SK-N-SH (cell line): ENCODE measurements around the gene CDH13. TPM values are rescaled to one million over a fixed set of nuclear protein-coding genes. Genes with fewer than 3 reads are reported as not detected.

Experiments used
- CTCF ChIA-PET: fragments of 300-600, 350-600 bp; formaldehyde crosslinking; extraction: SDS; loops from one replicate; lab custom pipeline; 2021; lab: Yijun Ruan, JAX
- POLR2A ChIA-PET: fragments of 350-600 bp; sonication (Branson Sonifier 250); formaldehyde crosslinking; extraction: SDS; loops from one replicate; lab custom pipeline; 2020; ENCODE audit warnings: antibody characterized with exemption, inconsistent platforms; lab: Yijun Ruan, JAX
- DNase-seq: peaks from one replicate; pipeline ENCODE4 v3.0.0; 2012
- H2AFZ ChIP-seq: fragments of 200-600 bp; sonication (generic); 2 replicates; pipeline ENCODE4 v1.8.1; 2016; ENCODE audit warnings: antibody characterized with exemption, mild to moderate bottlenecking, low read depth
- H3F3A ChIP-seq: fragments of 200-600 bp; sonication (generic); replicated peaks from 2 replicates; pipeline ENCODE3; 2016; ENCODE audit warnings: antibody characterized with exemption, mild to moderate bottlenecking; ENCODE audit not compliant: insufficient read depth
- H3K27ac ChIP-seq, 2 experiments: fragments of 200-500 bp in 1 of 2; fragments of 200-600 bp in 1 of 2; sonication (Bioruptor generic) in 1 of 2; sonication (generic), shearing (Covaris generic) in 1 of 2; 2 replicates each; pipeline versions ENCODE4 v1.5.1 to v1.6.1; 2014 to 2016; ENCODE audit warnings: low read depth in 2 of 2, inconsistent platforms in 1 of 2, low read length in 1 of 2, mild to moderate bottlenecking in 1 of 2, mixed read lengths in 1 of 2
- H3K27me3 ChIP-seq: fragments of 200-600 bp; sonication (generic), shearing (Covaris generic); 2 replicates; pipeline ENCODE4 v1.6.1; 2016; ENCODE audit warnings: mixed run types; ENCODE audit not compliant: insufficient read depth
- H3K36me3 ChIP-seq, 2 experiments: fragments of 200-500 bp in 1 of 2; fragments of 200-600 bp in 1 of 2; sonication (Bioruptor generic) in 1 of 2; sonication (generic) in 1 of 2; replicated peaks in 1 of 2; 2 replicates each; pipeline versions ENCODE3 to v1.5.1; 2014 to 2016; ENCODE audit warnings: low read length in 1 of 2, mild to moderate bottlenecking in 1 of 2; ENCODE audit not compliant: insufficient read depth in 2 of 2, control insufficient read depth in 1 of 2
- H3K4me1 ChIP-seq, 2 experiments: fragments of 200-500 bp in 1 of 2; fragments of 200-600 bp in 1 of 2; sonication (Bioruptor generic) in 1 of 2; sonication (generic), shearing (Covaris generic) in 1 of 2; 2 replicates each; pipeline versions ENCODE4 v1.5.1 to v1.6.1; 2014 to 2016; ENCODE audit warnings: low read depth in 1 of 2, low read length in 1 of 2, mixed run types in 1 of 2; ENCODE audit not compliant: insufficient read depth in 2 of 2, control insufficient read depth in 1 of 2
- H3K4me2 ChIP-seq: fragments of 200-600 bp; sonication (generic), shearing (Covaris generic); 2 replicates; pipeline ENCODE4 v1.6.1; 2017; ENCODE audit warnings: mixed run types
- H3K4me3 ChIP-seq, 2 experiments: fragments of 200-500 bp in 1 of 2; fragments of 200-600 bp in 1 of 2; sonication (Bioruptor generic) in 1 of 2; sonication (generic), shearing (Covaris generic) in 1 of 2; 2 replicates each; pipeline versions ENCODE4 v1.5.1 to v1.8.1; 2014 to 2016; ENCODE audit warnings: low read depth in 2 of 2, inconsistent platforms in 1 of 2, low read length in 1 of 2, mild to moderate bottlenecking in 1 of 2, mixed read lengths in 1 of 2, moderate library complexity in 1 of 2
- H3K79me2 ChIP-seq: fragments of 200-600 bp; sonication (generic); 2 replicates; pipeline ENCODE4 v1.8.1; 2017; ENCODE audit warnings: mild to moderate bottlenecking; ENCODE audit not compliant: insufficient read depth
- H3K9ac ChIP-seq: fragments of 200-600 bp; sonication (generic); 2 replicates; pipeline ENCODE4 v1.6.1; 2017; ENCODE audit warnings: mixed run types
- H3K9me2 ChIP-seq: fragments of 200-600 bp; sonication (generic); 2 replicates; pipeline ENCODE4 v1.6.1; 2017; ENCODE audit warnings: mixed run types
- H3K9me3 ChIP-seq: fragments of 200-600 bp; sonication (generic); 2 replicates; pipeline ENCODE4 v1.6.1; 2017; ENCODE audit warnings: mixed run types, mild to moderate bottlenecking, moderate library complexity
- H4K20me1 ChIP-seq: fragments of 200-600 bp; sonication (generic); 2 replicates; pipeline ENCODE4 v1.6.1; 2017; ENCODE audit warnings: mild to moderate bottlenecking, mixed run types; ENCODE audit not compliant: insufficient read depth
- FOSL2 ChIP-seq: IDR thresholded peaks from 2 replicates; pipeline ENCODE4 v1.4.0; 2012; ENCODE audit warnings: low read depth, mild to moderate bottlenecking, moderate library complexity, borderline replicate concordance
- FOXJ3 ChIP-seq: sonication (generic); formaldehyde crosslinking; IDR thresholded peaks from 2 replicates; pipeline ENCODE4 v1.5.1; 2020; ENCODE audit warnings: mild to moderate bottlenecking, missing genetic modification reagents
- GATA2 ChIP-seq: sonication (generic); formaldehyde crosslinking; IDR thresholded peaks from 2 replicates; pipeline ENCODE4 v1.5.0; 2020; ENCODE audit warnings: mild to moderate bottlenecking, missing genetic modification reagents
- IRF3 ChIP-seq: fragments of 150-350 bp; IDR thresholded peaks from 2 replicates; pipeline ENCODE4 v1.6.1; 2016; ENCODE audit warnings: mild to moderate bottlenecking, low read depth, low read length
- MEF2A ChIP-seq: IDR thresholded peaks from 2 replicates; pipeline ENCODE4 v1.4.0; 2012; ENCODE audit warnings: low read depth, borderline replicate concordance
- NRF1 ChIP-seq: IDR thresholded peaks from 2 replicates; pipeline ENCODE4 v1.6.1; 2012; ENCODE audit warnings: low read depth, mild to moderate bottlenecking, low read length
- RCOR1 ChIP-seq: fragments of 150-350 bp; IDR thresholded peaks from 2 replicates; pipeline ENCODE4 v1.6.1; 2017; ENCODE audit warnings: antibody characterized with exemption, low read length
- REST ChIP-seq: IDR thresholded peaks from 2 replicates; pipeline ENCODE4 v1.6.1; 2012; ENCODE audit warnings: mild to moderate bottlenecking, low read depth, low read length, moderate library complexity
- RXRA ChIP-seq: IDR thresholded peaks from 2 replicates; pipeline ENCODE4 v1.4.0; 2012; ENCODE audit warnings: low read depth, mild to moderate bottlenecking, borderline replicate concordance
- SMC3 ChIP-seq: IDR thresholded peaks from 2 replicates; pipeline ENCODE4 v1.6.1; 2012; ENCODE audit warnings: low read depth, low read length, improper control_type of control experiment
- TCF12 ChIP-seq: IDR thresholded peaks from 2 replicates; pipeline ENCODE4 v1.4.0; 2012
- USF2 ChIP-seq: fragments of 150-350 bp; IDR thresholded peaks from 2 replicates; pipeline ENCODE4 v1.6.1; 2017; ENCODE audit warnings: antibody characterized with exemption, low read length, low read depth, borderline replicate concordance
- ZBTB33 ChIP-seq: IDR thresholded peaks from 2 replicates; pipeline ENCODE4 v1.4.0; 2012; ENCODE audit warnings: low read depth, borderline replicate concordance
- WGBS: methylation state at CpG from one replicate; pipeline ENCODE4 v1.1.6; 2017; ENCODE audit warnings: low lambda C conversion rate; 5-methylcytosine and 5-hydroxymethylcytosine counted together
- polyA plus RNA-seq, 3 experiments: library from polyadenylated mRNA; depleted of rRNA; stranded (reverse); fragments of >200 nt; gene quantifications; 2 replicates each; pipeline ENCODE4 v1.2.3, GENCODE V29; 2012

CDH13 gene
- polyA plus RNA-seq, 1 of the 3 experiments (the other 2 are of a cell fraction) = 93.0 TPM

- no peak for DNase-seq
- no peak overlapping the region for H3K9ac ChIP-seq
- H3K9me2 ChIP-seq = no peaks in the 10 kb centered on the region
- H3K4me2 ChIP-seq = 0 out of 2 replicates have a peak overlapping the region, but pooled peaks have one; percentile 2
- H3K4me1 ChIP-seq = no peaks in the 10 kb centered on the region
- no peaks in the 10 kb centered on the region for H3K27me3 ChIP-seq
- no peaks in the 10 kb centered on the region for H3K36me3 ChIP-seq
- CTCF ChIA-PET = no interaction called here
- no peak overlapping the region for H3K4me3 ChIP-seq
- H2AFZ ChIP-seq = no peak overlapping the region; the same call in 1 of the 2 replicates
- H3K9me3 ChIP-seq = peaks cover 8% of the 10 kb centered on the region
- H3F3A ChIP-seq = no peaks in the 10 kb centered on the region
- H3K79me2 ChIP-seq = no peaks in the 10 kb centered on the region
- WGBS = 26% methylated on average over 7 of the region's 7 CpGs
- no peak overlapping the region for H3K27ac ChIP-seq
- POLR2A ChIA-PET = no interaction called here
- H4K20me1 ChIP-seq = no peaks in the 10 kb centered on the region
- TF ChIP-seq TCF12 (no peak), GATA2 (no peak), IRF3 (no peak), SMC3 (no peak), RCOR1 (no peak), FOSL2 (no peak), FOXJ3 (CRISPR knock-in tag) (no peak), MEF2A (no peak), REST (no peak), USF2 (no peak), RXRA (no peak), NRF1 (no peak), ZBTB33 (no peak)
Measured at GRCh38 chr16:83615141-83615952, 988.6 kb downstream of the CDH13 start.
